Stomach (tissue), 9 donors: Measurements from ENCODE around the gene PRDM7. TPM values are rescaled to one million over a fixed set of nuclear protein-coding genes. Genes with fewer than 3 reads are reported as not detected.
A peak's percentile ranks its signal among the peaks of the same experiment; 100 is the strongest.

ENCODE experiments used
- DNase-seq, 2 donors: peaks; one replicate each; pipeline versions ENCODE4 v3.0.0 to v3.0.0-alpha.2; 2013 to 2019
- H3K27ac ChIP-seq, 5 donors: fragments of 200-600 bp in 4 of 5; sonication (generic) in 4 of 5; one replicate each; pipeline ENCODE4 v1.5.1; 2013 to 2019; ENCODE audit warnings: mild to moderate bottlenecking in 1 of 5, moderate library complexity in 1 of 5
- H3K27me3 ChIP-seq, 3 donors: fragments of 200-600 bp; sonication (generic); one replicate each; pipeline ENCODE4 v1.5.1; 2017 to 2019; ENCODE audit warnings: mixed run types in 1 of 3
- H3K36me3 ChIP-seq, 4 donors: fragments of 200-600 bp; sonication (generic); 1 replicate in 3 of 4; 2 replicates in 1 of 4; pipeline ENCODE4 v1.5.1; 2016 to 2019
- H3K4me1 ChIP-seq, 4 donors: fragments of 200-600 bp; sonication (generic); one replicate each; pipeline ENCODE4 v1.5.1; 2016 to 2019
- H3K4me3 ChIP-seq, 4 donors: fragments of 200-600 bp; sonication (generic) in 3 of 4; one replicate each; pipeline ENCODE4 v1.5.1; 2016 to 2019; ENCODE audit warnings: mild to moderate bottlenecking in 1 of 4
- H3K9me3 ChIP-seq, 4 donors: fragments of 200-600 bp; sonication (generic); one replicate each; pipeline ENCODE4 v1.5.1; 2016 to 2019
- CTCF ChIP-seq, 7 experiments: fragments of 450-650 bp in 4 of 7; fragments of 200-600 bp in 3 of 7; sonication (generic) in 3 of 7; IDR thresholded peaks; one replicate each; pipeline ENCODE4 v1.5.1; 2016 to 2019; ENCODE audit warnings: antibody characterized with exemption in 7 of 7, control low read depth in 2 of 7, mild to moderate bottlenecking in 1 of 7
- EP300 ChIP-seq: sonication (generic); formaldehyde crosslinking; IDR thresholded peaks from one replicate; pipeline ENCODE4 v1.6.1; 2017; ENCODE audit warnings: antibody characterized with exemption
- POLR2A ChIP-seq, 4 donors: fragments of 450-650 bp; IDR thresholded peaks; one replicate each; pipeline ENCODE4 v1.6.1; 2016; ENCODE audit warnings: antibody characterized with exemption in 4 of 4, control low read depth in 2 of 4, mild to moderate bottlenecking in 1 of 4, moderate library complexity in 1 of 4
- POLR2AphosphoS5 ChIP-seq, 3 donors: sonication (generic); formaldehyde crosslinking; IDR thresholded peaks; one replicate each; pipeline ENCODE4 v1.6.1; 2016; ENCODE audit warnings: antibody characterized with exemption in 3 of 3
- WGBS, 5 donors: extraction: QIAGEN DNeasy Blood & Tissue Kit in 3 of 5; methylation state at CpG; one replicate each; pipeline versions ENCODE4 v1.1.5 to v1.1.7; 2013 to 2018; 5-methylcytosine and 5-hydroxymethylcytosine counted together
- intact Hi-C: fragments of 100-400 bp; cut with DNase I; formaldehyde crosslinking; loops from one replicate; pipeline ENCODE4 v1.15.1; 2023; ENCODE audit warnings: low total_unique reads
- polyA plus RNA-seq, 3 donors: library from polyadenylated mRNA; stranded (reverse); fragments of 200-250 nt; gene quantifications; one replicate each; pipeline ENCODE4 v1.2.3, GENCODE V29; 2013
- total RNA-seq, 5 donors: library from RNA; depleted of rRNA; stranded (reverse); fragments of >200 nt; gene quantifications; one replicate each; pipeline versions ENCODE4 v1.1.0 to v1.2.3, GENCODE V29; 2014 to 2016
- donor health status: healthy with polysubstance abuse.
- donor health status: Bipolar disorder and iron deficiency.
- donor health status: healthy.

Gene PRDM7
- total and polyA plus RNA-seq, 8 donors = not detected

GRCh38 chr16:90041896-90042473, 35.1 kb downstream of the PRDM7 start:
- 85 to 94% (median 88%) methylated on average over 16 of the region's 16 CpGs for WGBS, 5 donors
- intact Hi-C loops = no loop called here
- H3K27me3 ChIP-seq = peaks cover 0 to 11% (median 9%) of the 10 kb centered on the region in 3 donors
- TF ChIP-seq CTCF (IDR thresholded peaks at IDR 0.05) = no peak
- no peak for TF ChIP-seq EP300
- no peak for TF ChIP-seq POLR2AphosphoS5 (IDR thresholded peaks at IDR 0.05)
- no peak for TF ChIP-seq POLR2A (IDR thresholded peaks at IDR 0.05)
- H3K4me3 ChIP-seq = no peak overlapping the region
- no peak for DNase-seq
- H3K27ac ChIP-seq = no peak overlapping the region
- peaks cover 6 to 22% (median 9%) of the 10 kb centered on the region in 4 donors for H3K4me1 ChIP-seq
- no peaks in the 10 kb centered on the region for H3K9me3 ChIP-seq
- H3K36me3 ChIP-seq = peaks cover 29 to 71% (median 61%) of the 10 kb centered on the region in 4 donors

- H3K4me1 ChIP-seq = peaks cover 0 to 14% (median 0%) of the 10 kb centered on the region in 4 donors
- WGBS, 5 donors = 85 to 89% (median 88%) methylated on average over 14 to 29 of the region's 29 CpGs
- no peak overlapping the region for H3K4me3 ChIP-seq
- no peak overlapping the region for H3K27ac ChIP-seq
- no peaks in the 10 kb centered on the region for H3K9me3 ChIP-seq
- intact Hi-C loops = no loop called here
- peaks cover 42 to 87% (median 77%) of the 10 kb centered on the region in 4 donors for H3K36me3 ChIP-seq
- TF ChIP-seq EP300 = no peak
- TF ChIP-seq POLR2AphosphoS5 (IDR thresholded peaks at IDR 0.05) = no peak
- no peak for TF ChIP-seq CTCF (IDR thresholded peaks at IDR 0.05)
- TF ChIP-seq POLR2A (IDR thresholded peaks at IDR 0.05) = no peak
- H3K27me3 ChIP-seq = no peaks in the 10 kb centered on the region
- DNase-seq = peak in 1 of 2 donors; percentile 31
Measured at GRCh38 chr16:90040152-90041023, 36.7 kb downstream of the PRDM7 start.

- Histone ChIP-seq H3K27me3 (no peaks in the 10 kb centered on the region), H3K4me3 (no peak overlapping the region), H3K9me3 (no peaks in the 10 kb centered on the region), H3K36me3 (peaks cover 42 to 99% (median 92%) of the 10 kb centered on the region in 4 donors), H3K4me1 (no peaks in the 10 kb centered on the region), H3K27ac (no peak overlapping the region)
- 81 to 88% (median 87%) methylated on average over 12 of the region's 12 CpGs for WGBS, 5 donors
- TF ChIP-seq CTCF (IDR thresholded peaks at IDR 0.05) (no peak), POLR2A (IDR thresholded peaks at IDR 0.05) (no peak), POLR2AphosphoS5 (IDR thresholded peaks at IDR 0.05) (no peak), EP300 (no peak)
- DNase-seq = no peak
- intact Hi-C loops = no loop called here
Measured at GRCh38 chr16:90037276-90037675, 39.9 kb downstream of the PRDM7 start.

GRCh38 chr16:90035902-90036301, 41.2 kb downstream of the PRDM7 start:
- Histone ChIP-seq H3K9me3 (no peaks in the 10 kb centered on the region), H3K36me3 (peaks cover 45 to 98% (median 96%) of the 10 kb centered on the region in 4 donors), H3K27ac (no peak overlapping the region), H3K4me1 (no peaks in the 10 kb centered on the region), H3K27me3 (no peaks in the 10 kb centered on the region), H3K4me3 (no peak overlapping the region)
- 82 to 87% (median 86%) methylated on average over 5 of the region's 5 CpGs for WGBS, 5 donors
- TF ChIP-seq POLR2AphosphoS5 (IDR thresholded peaks at IDR 0.05) = no peak
- no peak for TF ChIP-seq EP300
- no peak for TF ChIP-seq CTCF (IDR thresholded peaks at IDR 0.05)
- TF ChIP-seq POLR2A (IDR thresholded peaks at IDR 0.05) = no peak
- intact Hi-C loops = no loop called here
- DNase-seq = no peak
